HepG2 (cell line): ENCODE measurements around the gene C2orf78. TPM values are rescaled to one million over a fixed set of nuclear protein-coding genes. Genes with fewer than 3 reads are reported as not detected.

ENCODE experiments used
- polyA plus RNA-seq, 8 experiments: library from polyadenylated mRNA; depleted of rRNA in 3 of 8; stranded (reverse) in 7 of 8; unstranded in 1 of 8; fragments of >200 nt; fragmentation: Illumina TruSeq in 4 of 8; extraction: Trizol in 4 of 8; gene quantifications; 2 replicates each; pipeline versions ENCODE4 v1.2.1 to v1.2.3, GENCODE V29; 2011 to 2016; ENCODE audit warnings: low read depth in 4 of 8, missing spikeins in 1 of 8, mixed read lengths in 1 of 8; ENCODE audit not compliant: insufficient read depth in 1 of 8
- total RNA-seq, 5 experiments: library from RNA; depleted of rRNA; stranded (reverse); fragments of >200 nt; fragmentation: Illumina TruSeq; extraction: Trizol; gene quantifications; 2 replicates each; pipeline ENCODE4 v1.2.3, GENCODE V29; 2016; ENCODE audit warnings: low read depth in 1 of 5

Gene C2orf78
- total and polyA plus RNA-seq, 2 of the 13 experiments (the other 11 are each of a cell fraction or from before 2014, with no cell fraction given): not detected

Other genes starting within 250 kb of the C2orf78 start
- gene NAT8, start 141.8 kb upstream of the C2orf78 start, total RNA-seq (2016; rRNA removed; fragmentation: Illumina TruSeq; extraction: Trizol): 1.8 and 1.9 TPM in 2 replicates
- gene NAT8, start 141.8 kb upstream of the C2orf78 start, polyA plus RNA-seq (2011; rRNA removed): 12.9 and 15.6 TPM in 2 replicates
- 58.0 and 73.8 TPM in 2 replicates for gene TPRKB, start 46.8 kb upstream of the C2orf78 start, total RNA-seq (2016; rRNA removed; fragmentation: Illumina TruSeq; extraction: Trizol)
- 23.4 and 32.0 TPM in 2 replicates for gene TPRKB, start 46.8 kb upstream of the C2orf78 start, polyA plus RNA-seq (2011; rRNA removed)
- gene DUSP11, start 4.1 kb upstream of the C2orf78 start, total RNA-seq (2016; rRNA removed; fragmentation: Illumina TruSeq; extraction: Trizol): 36.2 and 48.9 TPM in 2 replicates
- 23.1 and 30.5 TPM in 2 replicates for gene DUSP11, start 4.1 kb upstream of the C2orf78 start, polyA plus RNA-seq (2011; rRNA removed)
- 53.2 and 85.0 TPM in 2 replicates for gene STAMBP, start 44.8 kb downstream of the C2orf78 start, total RNA-seq (2016; rRNA removed; fragmentation: Illumina TruSeq; extraction: Trizol)
- 45.2 and 49.6 TPM in 2 replicates for gene STAMBP, start 44.8 kb downstream of the C2orf78 start, polyA plus RNA-seq (2011; rRNA removed)
- 0.13 and 0.14 TPM in 2 replicates for gene ACTG2, start 108.8 kb downstream of the C2orf78 start, total RNA-seq (2016; rRNA removed; fragmentation: Illumina TruSeq; extraction: Trizol)
- gene ACTG2, start 108.8 kb downstream of the C2orf78 start, polyA plus RNA-seq (2011; rRNA removed): not detected in 2 replicates
- gene DGUOK, start 142.7 kb downstream of the C2orf78 start, total RNA-seq (2016; rRNA removed; fragmentation: Illumina TruSeq; extraction: Trizol): 105 and 130 TPM in 2 replicates
- 124 and 137 TPM in 2 replicates for gene DGUOK, start 142.7 kb downstream of the C2orf78 start, polyA plus RNA-seq (2011; rRNA removed)
- 6.8 TPM in 2 replicates for gene TET3, start 200.7 kb downstream of the C2orf78 start, total RNA-seq (2016; rRNA removed; fragmentation: Illumina TruSeq; extraction: Trizol)
- gene TET3, start 200.7 kb downstream of the C2orf78 start, polyA plus RNA-seq (2011; rRNA removed): 4.3 and 4.7 TPM in 2 replicates